Activated naive CD8-positive, alpha-beta T cell treated with anti-CD3 and anti-CD28 coated beads for 36 hours (primary cell): ENCODE data around the gene UBE2QL1. TPM values are rescaled to one million over a fixed set of nuclear protein-coding genes. Genes with fewer than 3 reads are reported as not detected.

ENCODE experiments used
- DNase-seq: peaks from one replicate; pipeline ENCODE4 v3.0.0; 2021
- H3K27ac Mint-ChIP-seq: one replicate; pipeline ENCODE4 v1.8.0; 2022; ENCODE audit warnings: mild to moderate bottlenecking, moderate library complexity, mixed read lengths
- H3K27me3 Mint-ChIP-seq: one replicate; pipeline ENCODE4 v1.8.0; 2022; ENCODE audit warnings: mild to moderate bottlenecking, mixed read lengths
- H3K36me3 Mint-ChIP-seq: one replicate; pipeline ENCODE4 v1.8.0; 2021; ENCODE audit warnings: mild to moderate bottlenecking, mixed read lengths
- H3K4me1 Mint-ChIP-seq: one replicate; pipeline ENCODE4 v1.8.0; 2021; ENCODE audit warnings: mixed read lengths
- H3K4me3 Mint-ChIP-seq: one replicate; pipeline ENCODE4 v1.8.0; 2022; ENCODE audit warnings: mild to moderate bottlenecking, moderate library complexity, mixed read lengths
- H3K9me3 Mint-ChIP-seq: one replicate; pipeline ENCODE4 v1.8.0; 2022; ENCODE audit warnings: mixed read lengths
- total RNA-seq, 2 experiments: library from RNA; stranded (reverse); gene quantifications; one replicate each; pipeline ENCODE4 v1.2.3, GENCODE V29; 2021

Gene UBE2QL1
- total RNA-seq, 2 experiments from 2014 or later: not detected

DNA sequence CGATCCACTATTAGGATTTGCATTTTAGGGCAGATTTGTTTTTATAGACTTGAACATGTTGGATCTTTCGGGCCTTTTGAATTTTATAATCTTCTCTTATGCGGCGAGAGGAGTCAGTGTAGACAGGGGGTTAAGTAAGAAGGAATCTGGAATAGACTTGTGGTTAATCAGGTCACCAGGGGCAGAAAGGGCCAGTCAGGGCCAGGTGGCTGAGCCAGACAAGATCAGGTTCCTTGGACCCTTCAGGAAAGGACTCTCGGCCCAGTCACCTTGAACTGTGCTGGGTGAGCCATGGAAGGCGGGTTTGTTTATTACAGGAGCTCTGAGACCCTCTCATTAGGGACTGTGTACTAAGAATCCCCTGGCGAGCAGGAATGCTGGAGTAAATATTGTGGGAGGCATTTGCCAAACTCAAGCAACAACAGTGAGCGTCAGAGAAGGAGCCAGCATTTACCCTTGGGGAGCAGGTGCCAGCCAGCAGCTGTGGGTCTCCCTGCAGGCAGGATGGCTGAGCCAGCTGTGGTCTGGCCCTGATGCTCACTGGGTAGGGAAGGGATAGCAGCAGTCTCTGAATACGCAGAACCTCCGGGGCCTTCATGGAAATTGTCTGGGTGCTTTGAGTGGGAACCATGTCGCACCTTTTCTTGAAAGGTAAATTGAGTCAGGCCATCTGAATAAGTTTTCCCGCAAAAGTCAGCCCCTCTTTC lies 79.2 kb downstream of the UBE2QL1 start:
- DNase-seq: no peak
- Mint-ChIP-seq H3K36me3 (no peaks in the 10 kb centered on the region), H3K27me3 (peaks cover 5% of the 10 kb centered on the region)

DNA sequence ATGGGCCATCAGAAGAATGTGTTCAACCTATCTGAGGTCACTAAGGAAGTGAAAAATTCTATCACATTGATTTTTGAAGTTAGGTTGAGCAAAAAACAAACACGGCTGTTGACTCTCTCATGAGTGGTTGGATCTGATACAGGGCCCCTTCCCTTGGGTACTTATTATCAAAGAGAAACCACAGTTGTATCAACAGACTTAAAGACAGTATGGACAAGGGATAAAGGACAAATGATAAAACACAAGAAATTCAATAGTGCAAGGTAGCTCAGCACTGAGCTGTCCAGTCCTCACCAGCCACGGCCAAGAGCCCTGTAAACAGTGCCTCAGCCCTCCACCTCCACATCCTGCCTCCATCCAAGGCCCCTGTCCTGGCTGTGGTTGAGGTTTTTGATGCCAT lies 86.9 kb downstream of the UBE2QL1 start:
- no peak overlapping the region for H3K4me3 Mint-ChIP-seq
- DNase-seq: no peak
- H3K9me3 Mint-ChIP-seq: no peaks in the 10 kb centered on the region
- no peaks in the 10 kb centered on the region for H3K27me3 Mint-ChIP-seq
- H3K27ac Mint-ChIP-seq: no peak overlapping the region
- H3K4me1 Mint-ChIP-seq: no peaks in the 10 kb centered on the region
- H3K36me3 Mint-ChIP-seq: no peaks in the 10 kb centered on the region

More for the DNA sequence above, 79.2 kb downstream of the UBE2QL1 start:
- Mint-ChIP-seq H3K27ac (no peak overlapping the region), H3K4me3 (no peak overlapping the region), H3K9me3 (no peaks in the 10 kb centered on the region), H3K4me1 (no peaks in the 10 kb centered on the region)

DNA sequence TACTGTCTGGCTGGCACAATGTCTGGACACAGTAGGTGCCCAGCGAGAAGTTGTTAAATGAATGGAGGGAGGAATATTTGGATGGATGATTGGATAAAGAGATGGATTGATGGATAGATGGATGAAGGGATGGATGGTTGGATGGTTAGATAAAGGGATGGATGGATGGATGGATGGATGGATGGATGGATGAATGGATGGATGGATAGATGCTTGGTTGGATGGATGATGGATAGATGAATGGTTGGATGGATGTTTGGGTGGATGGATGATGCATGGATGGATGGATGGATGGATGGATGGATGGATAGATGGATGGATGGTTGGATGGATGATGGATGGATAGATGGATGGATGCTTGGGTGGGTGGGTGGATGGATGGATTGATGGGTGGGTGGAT lies 90.4 kb downstream of the UBE2QL1 start:
- no peaks in the 10 kb centered on the region for H3K36me3 Mint-ChIP-seq
- H3K27me3 Mint-ChIP-seq: no peaks in the 10 kb centered on the region
- H3K9me3 Mint-ChIP-seq: no peaks in the 10 kb centered on the region
- H3K4me1 Mint-ChIP-seq: no peaks in the 10 kb centered on the region
- no peak for DNase-seq
- H3K27ac Mint-ChIP-seq: no peak overlapping the region
- no peak overlapping the region for H3K4me3 Mint-ChIP-seq

DNA sequence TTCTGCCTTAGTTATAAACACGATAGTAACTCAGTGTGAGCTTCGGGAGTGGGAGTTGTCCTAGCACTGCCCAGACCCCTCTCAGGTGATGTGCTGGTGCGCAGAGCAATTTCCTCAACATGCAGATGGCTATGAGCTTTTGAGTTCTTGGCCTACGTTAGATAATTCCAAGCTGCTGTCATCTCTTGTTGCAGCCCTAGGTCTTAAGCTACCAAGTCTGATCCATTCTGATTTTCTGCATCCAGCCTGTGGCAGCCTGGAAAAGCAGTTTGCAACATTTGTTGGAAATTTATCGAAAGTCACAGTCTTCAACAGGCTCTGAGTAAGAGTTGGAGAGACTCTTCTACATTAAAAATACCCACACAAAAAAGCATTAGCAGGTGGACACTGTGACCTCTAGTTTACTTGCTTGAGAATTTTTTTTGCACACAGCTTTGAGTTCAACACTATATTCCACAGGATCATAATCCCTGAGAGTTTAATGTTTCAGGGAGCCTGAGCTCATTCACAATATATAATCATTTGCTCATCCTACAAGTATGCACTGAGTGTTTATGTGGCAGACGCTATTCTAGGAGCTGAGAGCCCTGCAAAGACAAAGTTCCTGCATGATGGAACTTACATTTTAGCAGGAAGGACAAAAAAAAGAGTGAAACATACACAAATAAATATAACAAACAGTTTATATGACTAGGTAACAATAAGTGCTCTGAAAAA lies 91.6 kb downstream of the UBE2QL1 start:
- Mint-ChIP-seq H3K27me3 (no peaks in the 10 kb centered on the region), H3K4me3 (no peak overlapping the region), H3K36me3 (no peaks in the 10 kb centered on the region), H3K4me1 (no peaks in the 10 kb centered on the region), H3K9me3 (no peaks in the 10 kb centered on the region), H3K27ac (no peak overlapping the region)
- no peak for DNase-seq

DNA sequence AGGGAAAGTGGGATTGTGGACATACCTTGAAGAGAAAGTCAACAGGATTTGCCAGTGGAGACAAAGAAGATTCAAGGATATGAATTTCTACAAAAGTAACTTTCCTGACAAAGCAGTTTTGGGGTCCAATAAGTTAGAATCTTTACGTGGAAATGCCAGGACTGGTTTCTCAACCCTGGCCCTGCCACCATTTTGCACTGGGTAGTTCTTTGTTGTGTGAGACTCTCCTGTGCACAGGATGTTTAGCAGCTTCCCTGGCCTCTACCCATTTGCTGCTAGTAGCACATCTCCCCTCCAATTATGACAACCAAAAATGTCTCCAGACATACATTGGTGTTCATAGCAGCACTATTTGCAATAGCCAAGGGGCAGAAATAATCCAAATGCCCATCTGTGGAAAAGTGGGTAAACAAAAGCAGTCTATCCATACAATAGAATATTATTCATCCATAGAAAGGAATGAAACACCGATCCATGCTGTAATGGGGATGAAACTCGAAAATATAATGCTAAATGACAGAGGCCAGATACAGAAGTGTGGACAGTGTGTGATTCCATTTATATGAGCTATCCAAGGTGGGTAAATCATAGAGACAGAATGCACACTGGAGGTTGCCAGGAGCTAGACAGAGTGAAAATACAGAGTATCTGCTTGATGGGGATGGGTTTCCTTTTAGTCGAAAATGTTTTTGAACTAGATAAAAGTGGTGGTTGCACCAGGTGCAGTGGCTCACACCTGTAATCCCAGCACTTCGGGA lies 92.8 kb downstream of the UBE2QL1 start:
- no peaks in the 10 kb centered on the region for H3K36me3 Mint-ChIP-seq
- no peak overlapping the region for H3K4me3 Mint-ChIP-seq
- no peaks in the 10 kb centered on the region for H3K27me3 Mint-ChIP-seq
- H3K4me1 Mint-ChIP-seq: no peaks in the 10 kb centered on the region
- no peak for DNase-seq
- no peaks in the 10 kb centered on the region for H3K9me3 Mint-ChIP-seq
- no peak overlapping the region for H3K27ac Mint-ChIP-seq

DNA sequence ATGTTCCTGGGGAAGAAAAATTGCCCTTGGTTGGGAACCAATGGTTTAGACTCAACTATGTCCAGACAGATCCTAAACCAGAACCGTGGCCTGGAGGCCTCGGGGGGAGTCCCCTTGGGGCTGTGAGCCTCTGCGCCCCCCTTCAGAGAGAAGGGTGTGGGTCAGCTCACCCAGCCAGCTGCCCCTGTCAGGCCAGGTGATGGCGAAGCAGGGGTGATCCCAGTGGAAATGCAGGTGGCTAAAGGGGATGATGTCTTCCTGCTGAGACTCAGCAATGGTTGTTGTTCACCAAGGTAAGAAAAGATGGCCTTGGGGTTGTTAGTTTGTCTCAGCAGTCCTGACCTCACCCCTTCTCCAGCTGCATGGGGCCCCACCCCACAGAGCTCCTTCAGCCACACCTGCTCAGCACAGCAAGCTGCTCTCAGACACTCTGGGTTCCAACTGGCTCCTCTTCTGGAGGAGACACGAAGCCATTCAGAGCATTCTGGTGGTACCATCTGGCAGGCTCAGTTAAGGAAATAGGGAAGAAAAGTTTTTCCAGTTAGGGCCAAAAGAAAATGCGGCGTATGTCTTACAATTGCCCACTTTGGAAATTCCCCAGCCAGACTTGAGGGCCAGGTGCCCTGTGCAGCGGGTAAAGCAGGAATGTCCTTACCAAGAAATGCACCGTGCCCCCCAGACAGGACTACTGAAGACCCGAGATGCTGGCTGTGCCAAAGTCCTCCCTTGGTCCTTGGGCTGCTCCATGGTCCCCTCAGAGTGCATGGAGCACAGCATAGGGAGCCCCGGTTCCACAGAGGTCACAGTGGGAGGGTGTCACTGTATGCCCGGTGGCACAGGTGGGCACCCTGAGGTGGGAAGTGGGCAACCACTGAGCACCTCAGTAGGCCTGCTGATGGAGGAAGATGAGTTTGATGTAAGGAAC lies 94.0 kb downstream of the UBE2QL1 start:
- no peaks in the 10 kb centered on the region for H3K27me3 Mint-ChIP-seq
- no peaks in the 10 kb centered on the region for H3K36me3 Mint-ChIP-seq
- H3K4me3 Mint-ChIP-seq: no peak overlapping the region
- no peaks in the 10 kb centered on the region for H3K9me3 Mint-ChIP-seq
- no peaks in the 10 kb centered on the region for H3K4me1 Mint-ChIP-seq
- no peak for DNase-seq
- no peak overlapping the region for H3K27ac Mint-ChIP-seq

DNA sequence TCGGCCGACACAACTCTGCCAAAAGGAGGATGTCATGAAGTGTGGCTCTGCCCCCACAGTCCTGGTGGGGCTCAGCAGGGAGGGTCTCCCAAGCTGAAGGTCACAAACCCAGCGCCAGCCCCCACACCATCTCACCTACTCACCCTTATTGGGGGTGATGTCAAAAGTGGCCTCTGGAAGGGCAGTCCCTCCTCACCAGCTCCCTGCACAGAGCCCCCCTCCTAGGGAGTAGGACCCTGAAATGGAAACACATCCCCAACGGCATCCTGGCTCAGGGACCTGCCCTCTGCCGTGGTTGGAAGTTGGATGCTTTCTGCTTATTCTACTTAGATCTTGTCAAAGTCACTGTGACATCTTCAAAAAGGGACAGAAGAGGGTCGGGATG lies 94.7 kb downstream of the UBE2QL1 start:
- Mint-ChIP-seq H3K9me3 (peaks cover 2% of the 10 kb centered on the region), H3K4me3 (no peak overlapping the region), H3K4me1 (no peaks in the 10 kb centered on the region), H3K36me3 (no peaks in the 10 kb centered on the region), H3K27ac (no peak overlapping the region), H3K27me3 (no peaks in the 10 kb centered on the region)
- DNase-seq: no peak

DNA sequence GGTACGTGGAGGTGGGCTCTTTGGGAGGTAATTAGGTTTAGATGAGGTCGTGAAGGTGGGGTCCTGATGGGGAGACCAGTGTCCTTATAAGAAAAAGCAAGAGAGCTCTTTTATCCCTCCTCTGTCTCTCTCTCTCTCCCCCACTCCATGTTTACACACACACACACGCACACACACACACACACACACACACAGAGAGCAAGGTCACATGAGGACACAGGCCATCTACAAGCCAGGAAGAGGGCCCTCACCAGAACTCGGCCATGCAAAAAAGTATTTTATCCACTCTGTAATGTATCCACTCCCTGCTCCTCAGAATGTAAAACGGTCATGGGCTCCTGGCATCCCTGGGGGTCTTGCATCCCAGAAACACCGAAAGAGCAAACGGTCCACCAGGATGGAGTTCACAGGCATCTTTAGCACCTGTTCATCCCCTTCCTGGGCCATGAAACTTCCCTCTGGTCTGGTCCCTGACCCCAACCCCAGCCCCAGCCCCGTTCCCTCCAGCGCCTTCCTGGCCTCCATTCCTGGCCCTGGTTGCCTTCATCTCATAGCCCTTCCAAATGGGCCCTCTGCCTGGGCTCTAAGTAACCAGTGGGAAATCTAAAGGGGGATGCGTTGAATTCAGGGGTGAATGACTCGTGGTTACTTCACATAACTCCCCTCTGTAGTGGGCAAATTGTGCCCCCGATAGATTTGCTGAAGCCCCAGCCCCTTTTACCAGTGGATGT lies 95.3 kb downstream of the UBE2QL1 start:
- H3K9me3 Mint-ChIP-seq: peaks cover 2% of the 10 kb centered on the region
- H3K27me3 Mint-ChIP-seq: no peaks in the 10 kb centered on the region

More for the DNA sequence above, 95.3 kb downstream of the UBE2QL1 start:
- no peak overlapping the region for H3K27ac Mint-ChIP-seq
- H3K4me3 Mint-ChIP-seq: no peak overlapping the region
- DNase-seq: no peak
- H3K4me1 Mint-ChIP-seq: no peaks in the 10 kb centered on the region
- no peaks in the 10 kb centered on the region for H3K36me3 Mint-ChIP-seq

Other genes starting within 250 kb of the UBE2QL1 start
- gene MED10, start 70.3 kb upstream of the UBE2QL1 start, total RNA-seq: 10 to 100 TPM; 57.1 to 59.1 TPM
- gene NSUN2, start 184.2 kb downstream of the UBE2QL1 start, total RNA-seq: 100 to 1,000 TPM; 148 to 159 TPM
- 10 to 100 TPM; 14.1 to 14.3 TPM for gene SRD5A1, start 184.6 kb downstream of the UBE2QL1 start, total RNA-seq